Karpas-422 (cell line): ENCODE data around the gene NDUFAF3. TPM values are rescaled to one million over a fixed set of nuclear protein-coding genes. Genes with fewer than 3 reads are reported as not detected.

ENCODE experiments used
- DNase-seq: peaks from one replicate; pipeline ENCODE4 v3.0.0-alpha.2; 2015
- H2AFZ ChIP-seq: fragments of 200-600 bp; sonication (generic); 2 replicates; pipeline ENCODE4 v1.6.1; 2014; ENCODE audit warnings: antibody characterized with exemption, low read length, mixed read lengths
- H3K27ac ChIP-seq: fragments of 200-600 bp; sonication (generic); 2 replicates; pipeline ENCODE4 v1.5.1; 2014; ENCODE audit warnings: mild to moderate bottlenecking, low read length, moderate library complexity
- H3K27me3 ChIP-seq: fragments of 200-600 bp; sonication (generic); 2 replicates; pipeline ENCODE4 v1.6.1; 2014; ENCODE audit warnings: low read length, mixed read lengths
- H3K36me3 ChIP-seq: fragments of 200-600 bp; sonication (generic); 2 replicates; pipeline ENCODE4 v1.6.1; 2014; ENCODE audit warnings: low read length, mixed read lengths; ENCODE audit not compliant: insufficient read depth
- H3K4me1 ChIP-seq: fragments of 200-600 bp; sonication (generic); 2 replicates; pipeline ENCODE4 v1.6.1; 2014; ENCODE audit warnings: mild to moderate bottlenecking, low read length, mixed read lengths
- H3K4me2 ChIP-seq: fragments of 200-600 bp; sonication (generic); 2 replicates; pipeline ENCODE4 v1.6.1; 2014; ENCODE audit warnings: low read length, low read depth, mild to moderate bottlenecking; ENCODE audit not compliant: poor library complexity, severe bottlenecking
- H3K4me3 ChIP-seq: fragments of 200-600 bp; sonication (generic); 2 replicates; pipeline ENCODE4 v1.5.1; 2014; ENCODE audit warnings: mild to moderate bottlenecking, antibody characterized with exemption, low read length, mixed read lengths
- H3K79me2 ChIP-seq: fragments of 200-600 bp; sonication (generic); 2 replicates; pipeline ENCODE4 v1.6.1; 2014; ENCODE audit warnings: mild to moderate bottlenecking, low read length, mixed read lengths
- H3K9ac ChIP-seq: fragments of 200-600 bp; sonication (generic); 2 replicates; pipeline ENCODE4 v1.6.0; 2014; ENCODE audit warnings: low read length
- H3K9me2 ChIP-seq: fragments of 200-600 bp; sonication (generic), shearing (Covaris generic); replicated peaks from 2 replicates; pipeline ENCODE4 v1.6.0; 2014; ENCODE audit warnings: mild to moderate bottlenecking, low read length, moderate library complexity; ENCODE audit not compliant: insufficient read depth
- H3K9me3 ChIP-seq: fragments of 300-700, 200-600 bp; sonication (generic); 2 replicates; pipeline ENCODE4 v1.6.1; 2014; ENCODE audit warnings: low read length, mixed read lengths
- H4K20me1 ChIP-seq: fragments of 200-600 bp; sonication (generic); 2 replicates; pipeline ENCODE4 v1.6.1; 2014; ENCODE audit warnings: mild to moderate bottlenecking, antibody characterized with exemption, low read length, low read depth; ENCODE audit not compliant: insufficient read depth
- total RNA-seq: library from RNA; depleted of rRNA; stranded (reverse); fragments of >200 nt; shearing (Covaris generic); gene quantifications from 2 replicates; pipeline ENCODE4 v1.2.3, GENCODE V29; 2014; ENCODE audit warnings: low replicate concordance

NDUFAF3 gene
- total RNA-seq, 1 experiment from 2014 or later = 228 TPM

- Histone ChIP-seq H3K9ac (no peak overlapping the region), H3K4me2 (no peak overlapping the region), H2AFZ (no peak overlapping the region), H3K27me3 (no peaks in the 10 kb centered on the region), H3K27ac (no peak overlapping the region), H3K79me2 (peaks cover 17% of the 10 kb centered on the region), H3K4me1 (peaks cover 19% of the 10 kb centered on the region), H3K4me3 (no peak overlapping the region), H3K9me3 (no peaks in the 10 kb centered on the region), H3K9me2 (no peaks in the 10 kb centered on the region), H3K36me3 (peaks cover 32% of the 10 kb centered on the region; the same call in 1 of the 2 replicates), H4K20me1 (no peaks in the 10 kb centered on the region)
- DNase-seq = no peak
These were observed 10.9 kb downstream of the NDUFAF3 start for GRCh38 chr3:49032646-49033304.

GRCh38 chr3:49034650-49035049 lies 12.7 kb downstream of the NDUFAF3 start:
- no peak overlapping the region for H3K4me3 ChIP-seq
- H4K20me1 ChIP-seq = no peaks in the 10 kb centered on the region
- no peaks in the 10 kb centered on the region for H3K9me2 ChIP-seq
- peaks cover 26% of the 10 kb centered on the region; the same call in 1 of the 2 replicates for H3K36me3 ChIP-seq
- H3K27ac ChIP-seq = no peak overlapping the region
- no peak overlapping the region for H2AFZ ChIP-seq
- H3K79me2 ChIP-seq = 0 out of 2 replicates have a peak, but pooled peaks cover 3% of the 10 kb centered on the region
- no peak overlapping the region for H3K9ac ChIP-seq
- no peak for DNase-seq
- no peaks in the 10 kb centered on the region for H3K27me3 ChIP-seq
- H3K4me2 ChIP-seq = no peak overlapping the region
- no peaks in the 10 kb centered on the region for H3K9me3 ChIP-seq
- H3K4me1 ChIP-seq = peaks cover 2% of the 10 kb centered on the region

- no peaks in the 10 kb centered on the region for H3K27me3 ChIP-seq
- 0 out of 2 replicates have a peak, but pooled peaks cover 3% of the 10 kb centered on the region for H3K79me2 ChIP-seq
- no peak overlapping the region for H3K4me3 ChIP-seq
- H3K36me3 ChIP-seq = peaks cover 26% of the 10 kb centered on the region; the same call in 1 of the 2 replicates
- H3K27ac ChIP-seq = no peak overlapping the region
- H3K9me2 ChIP-seq = no peaks in the 10 kb centered on the region
- no peaks in the 10 kb centered on the region for H3K9me3 ChIP-seq
- no peaks in the 10 kb centered on the region for H3K4me1 ChIP-seq
- no peak overlapping the region for H3K4me2 ChIP-seq
- H4K20me1 ChIP-seq = no peaks in the 10 kb centered on the region
- H2AFZ ChIP-seq = no peak overlapping the region
- DNase-seq = no peak
- H3K9ac ChIP-seq = no peak overlapping the region
These were observed 13.4 kb downstream of the NDUFAF3 start for GRCh38 chr3:49035281-49035680.

GRCh38 chr3:49053543-49053942 lies 31.6 kb downstream of the NDUFAF3 start:
- Histone ChIP-seq H3K27ac (no peak overlapping the region), H2AFZ (no peak overlapping the region), H3K9ac (no peak overlapping the region), H3K4me3 (no peak overlapping the region), H3K9me3 (no peaks in the 10 kb centered on the region), H3K4me2 (no peak overlapping the region), H3K4me1 (no peaks in the 10 kb centered on the region), H3K9me2 (no peaks in the 10 kb centered on the region), H3K79me2 (peaks cover 21% of the 10 kb centered on the region; the same call in 1 of the 2 replicates), H4K20me1 (no peaks in the 10 kb centered on the region), H3K27me3 (no peaks in the 10 kb centered on the region), H3K36me3 (peaks cover 19% of the 10 kb centered on the region)
- DNase-seq = no peak

- no peaks in the 10 kb centered on the region for H4K20me1 ChIP-seq
- H3K9me3 ChIP-seq = no peaks in the 10 kb centered on the region
- no peak overlapping the region for H3K27ac ChIP-seq
- DNase-seq = no peak
- peaks cover 19% of the 10 kb centered on the region for H3K36me3 ChIP-seq
- H3K4me3 ChIP-seq = no peak overlapping the region
- no peak overlapping the region for H2AFZ ChIP-seq
- H3K27me3 ChIP-seq = no peaks in the 10 kb centered on the region
- no peaks in the 10 kb centered on the region for H3K4me1 ChIP-seq
- H3K79me2 ChIP-seq = peaks cover 18% of the 10 kb centered on the region; the same call in 1 of the 2 replicates
- H3K4me2 ChIP-seq = no peak overlapping the region
- H3K9ac ChIP-seq = no peak overlapping the region
- no peaks in the 10 kb centered on the region for H3K9me2 ChIP-seq
These were observed 32.5 kb downstream of the NDUFAF3 start for GRCh38 chr3:49054344-49054862.

GRCh38 chr3:49057268-49057667 lies 35.3 kb downstream of the NDUFAF3 start:
- Histone ChIP-seq H3K27ac (no peak overlapping the region), H3K4me3 (no peak overlapping the region), H3K9me2 (no peaks in the 10 kb centered on the region), H2AFZ (no peak overlapping the region), H3K9me3 (no peaks in the 10 kb centered on the region), H3K9ac (no peak overlapping the region), H3K27me3 (no peaks in the 10 kb centered on the region), H3K4me2 (no peak overlapping the region), H3K4me1 (no peaks in the 10 kb centered on the region), H3K79me2 (peaks cover 20% of the 10 kb centered on the region), H3K36me3 (peaks cover 23% of the 10 kb centered on the region), H4K20me1 (no peaks in the 10 kb centered on the region)
- DNase-seq = no peak

- Histone ChIP-seq H4K20me1 (no peaks in the 10 kb centered on the region), H3K9me2 (no peaks in the 10 kb centered on the region), H3K9ac (no peak overlapping the region), H3K9me3 (no peaks in the 10 kb centered on the region), H3K36me3 (peaks cover 24% of the 10 kb centered on the region), H3K79me2 (peaks cover 22% of the 10 kb centered on the region), H3K27me3 (no peaks in the 10 kb centered on the region), H3K4me3 (no peak overlapping the region), H3K4me1 (no peaks in the 10 kb centered on the region), H2AFZ (no peak overlapping the region), H3K4me2 (no peak overlapping the region), H3K27ac (no peak overlapping the region)
- DNase-seq = no peak
These were observed 36.1 kb downstream of the NDUFAF3 start for GRCh38 chr3:49058011-49058410.
